ENCODE data around the gene TBC1D19. TPM values are rescaled to one million over a fixed set of nuclear protein-coding genes. Genes with fewer than 3 reads are reported as not detected.

The TBC1D19 gene
- total RNA-seq, 4 donors from 2014 or later = 4.3 to 78.4 (median 6.2) TPM

- DNase-seq = no peak
- TF ChIP-seq CTCF (IDR thresholded peaks at IDR 0.05) (no peak), POLR2A (IDR thresholded peaks at IDR 0.05) (no peak)
- Histone ChIP-seq H3K36me3 (no peaks in the 10 kb centered on the region), H3K4me3 (no peak overlapping the region), H3K9me3 (no peaks in the 10 kb centered on the region), H3K27me3 (no peaks in the 10 kb centered on the region), H3K27ac (no peak overlapping the region), H3K4me1 (no peaks in the 10 kb centered on the region)
Measured at GRCh38 chr4:26751838-26752237, 168.0 kb downstream of the TBC1D19 start.

GRCh38 chr4:26753187-26753586, 169.3 kb downstream of the TBC1D19 start:
- no peaks in the 10 kb centered on the region for H3K9me3 ChIP-seq
- no peaks in the 10 kb centered on the region for H3K27me3 ChIP-seq
- DNase-seq = no peak
- H3K4me3 ChIP-seq = no peak overlapping the region
- TF ChIP-seq POLR2A (IDR thresholded peaks at IDR 0.05) (no peak), CTCF (IDR thresholded peaks at IDR 0.05) (no peak)
- no peak overlapping the region for H3K27ac ChIP-seq
- H3K36me3 ChIP-seq = no peaks in the 10 kb centered on the region
- H3K4me1 ChIP-seq = no peaks in the 10 kb centered on the region

- Histone ChIP-seq H3K27me3 (no peaks in the 10 kb centered on the region), H3K4me1 (no peaks in the 10 kb centered on the region), H3K9me3 (no peaks in the 10 kb centered on the region), H3K36me3 (no peaks in the 10 kb centered on the region), H3K27ac (no peak overlapping the region), H3K4me3 (no peak overlapping the region)
- no peak for DNase-seq
- TF ChIP-seq POLR2A (IDR thresholded peaks at IDR 0.05) (no peak), CTCF (IDR thresholded peaks at IDR 0.05) (no peak)
Measured at GRCh38 chr4:26753617-26754016, 169.7 kb downstream of the TBC1D19 start.

- H3K36me3 ChIP-seq = no peaks in the 10 kb centered on the region
- TF ChIP-seq CTCF (IDR thresholded peaks at IDR 0.05) (no peak), POLR2A (IDR thresholded peaks at IDR 0.05) (no peak)
- no peak overlapping the region for H3K27ac ChIP-seq
- H3K27me3 ChIP-seq = no peaks in the 10 kb centered on the region
- DNase-seq = no peak
- H3K4me1 ChIP-seq = peaks cover 0 to 1% (median 0%) of the 10 kb centered on the region in 4 donors
- no peaks in the 10 kb centered on the region for H3K9me3 ChIP-seq
- H3K4me3 ChIP-seq = no peak overlapping the region
Measured at GRCh38 chr4:26757751-26758150, 173.9 kb downstream of the TBC1D19 start.

- TF ChIP-seq CTCF (IDR thresholded peaks at IDR 0.05) (no peak), POLR2A (IDR thresholded peaks at IDR 0.05) (no peak)
- Histone ChIP-seq H3K36me3 (no peaks in the 10 kb centered on the region), H3K4me1 (peaks cover 0 to 4% (median 0%) of the 10 kb centered on the region in 4 donors), H3K4me3 (no peak overlapping the region), H3K27ac (no peak overlapping the region), H3K27me3 (no peaks in the 10 kb centered on the region), H3K9me3 (no peaks in the 10 kb centered on the region)
- no peak for DNase-seq
Measured at GRCh38 chr4:26758899-26759298, 175.0 kb downstream of the TBC1D19 start.

GRCh38 chr4:26762650-26763049, 178.8 kb downstream of the TBC1D19 start:
- H3K27ac ChIP-seq = no peak overlapping the region
- H3K4me1 ChIP-seq = peaks cover 0 to 4% (median 0%) of the 10 kb centered on the region in 4 donors
- TF ChIP-seq CTCF (IDR thresholded peaks at IDR 0.05) = no peak
- H3K9me3 ChIP-seq = no peaks in the 10 kb centered on the region
- no peaks in the 10 kb centered on the region for H3K36me3 ChIP-seq
- no peaks in the 10 kb centered on the region for H3K27me3 ChIP-seq
- no peak overlapping the region for H3K4me3 ChIP-seq
- no peak for DNase-seq
